HepG2 (cell line): Measurements from ENCODE around the gene TBCEL. TPM values are rescaled to one million over a fixed set of nuclear protein-coding genes. Genes with fewer than 3 reads are reported as not detected.

Source experiments
- ATAC-seq: fragments of 200-7000 bp; cut with Tn5 transposase; 3 replicates; pipeline ENCODE4 v1.9.1; 2020; ENCODE audit warnings: mild to moderate bottlenecking, moderate library complexity
- BruUV-seq: library from RNA; stranded (reverse); fragments of 400-500 nt; replicated peaks from 2 replicates; lab custom pipeline; 2021; lab: Mats Ljungman, UMichigan
- CTCF ChIA-PET: fragments of 300-600 bp; formaldehyde crosslinking; extraction: SDS; loops from one replicate; lab custom pipeline; 2021; ENCODE audit warnings: low total read pairs, inconsistent platforms, low intra/inter-chr PET ratio; lab: Yijun Ruan, JAX
- POLR2A ChIA-PET: fragments of 350-600 bp; sonication (Branson Sonifier 250); formaldehyde crosslinking; loops from one replicate; lab custom pipeline; 2020; ENCODE audit warnings: antibody characterized with exemption, inconsistent platforms; lab: Yijun Ruan, JAX
- DNase-seq: peaks from one replicate; pipeline ENCODE4 v3.0.0-alpha.2; 2015; ENCODE audit warnings: low spot score
- FAIRE-seq: peaks from 3 replicates; lab custom pipeline; 2011; peaks lifted over from hg19 to GRCh38; lab: Jason Lieb, UNC
- H2AFZ ChIP-seq: one replicate; pipeline ENCODE4 v1.6.1; 2011; ENCODE audit warnings: low read length, inconsistent platforms
- H3K27ac ChIP-seq: fragments of 300-600 bp; 3 replicates; pipeline ENCODE4 v1.8.0; 2011; ENCODE audit warnings: mixed run types, mild to moderate bottlenecking, mixed read lengths, low read length, inconsistent platforms; ENCODE audit not compliant: insufficient read depth; ENCODE audit errors: extremely low read length
- H3K27me3 ChIP-seq, 2 experiments: fragments of 200-600 bp in 1 of 2; 2 replicates in 1 of 2; 3 replicates in 1 of 2; pipeline versions ENCODE4 v1.6.0 to v1.8.0; 2011; ENCODE audit warnings: low read length in 2 of 2, mild to moderate bottlenecking in 2 of 2, moderate library complexity in 2 of 2, inconsistent platforms in 1 of 2; ENCODE audit not compliant: insufficient read depth in 2 of 2, control insufficient read depth in 1 of 2
- H3K36me3 ChIP-seq, 2 experiments: fragments of 200-600 bp in 1 of 2; replicated peaks in 1 of 2; 2 replicates in 1 of 2; 3 replicates in 1 of 2; pipeline versions ENCODE4 v1.5.1 to v1.8.0; 2011; ENCODE audit warnings: low read length in 2 of 2, inconsistent platforms in 1 of 2; ENCODE audit not compliant: insufficient read depth in 2 of 2, control insufficient read depth in 1 of 2
- H3K4me1 ChIP-seq: 2 replicates; pipeline ENCODE4 v1.5.1; 2012; ENCODE audit warnings: low read length, inconsistent platforms; ENCODE audit not compliant: insufficient read depth
- H3K4me2 ChIP-seq: 2 replicates; pipeline ENCODE4 v1.6.0; 2011; ENCODE audit warnings: low read depth, low read length, inconsistent platforms
- H3K4me3 ChIP-seq, 3 experiments: fragments of 200-600 bp in 1 of 3; sonication (generic), shearing (Covaris generic) in 1 of 3; replicated peaks in 1 of 3; 2 replicates each; pipeline ENCODE4 v1.5.1; 2011 to 2016; ENCODE audit warnings: low read length in 3 of 3, inconsistent platforms in 2 of 3, low read depth in 2 of 3, mild to moderate bottlenecking in 2 of 3, control low read depth in 1 of 3, mixed read lengths in 1 of 3; ENCODE audit not compliant: insufficient read depth in 1 of 3
- H3K79me2 ChIP-seq: one replicate; pipeline ENCODE4 v1.6.1; 2011; ENCODE audit warnings: low read length, inconsistent platforms; ENCODE audit not compliant: insufficient read depth
- H3K9ac ChIP-seq: 2 replicates; pipeline ENCODE4 v1.6.0; 2011; ENCODE audit warnings: mild to moderate bottlenecking, low read depth, low read length, inconsistent platforms; ENCODE audit not compliant: insufficient read depth
- H3K9me3 ChIP-seq: 2 replicates; pipeline ENCODE4 v1.5.1; 2012; ENCODE audit warnings: mild to moderate bottlenecking, low read length
- H4K20me1 ChIP-seq: 2 replicates; pipeline ENCODE4 v1.6.0; 2011; ENCODE audit warnings: inconsistent platforms, mild to moderate bottlenecking, low read length, moderate library complexity; ENCODE audit not compliant: insufficient read depth
- ZMAT3 ChIP-seq: sonication (generic); formaldehyde crosslinking; conservative IDR thresholded peaks from 2 replicates; pipeline ENCODE4 v1.7.0; 2021; ENCODE audit warnings: missing genetic modification reagents
- ZNF749 ChIP-seq: sonication (generic); formaldehyde crosslinking; IDR thresholded peaks from 2 replicates; pipeline ENCODE4 v1.8.0; 2022; ENCODE audit warnings: mild to moderate bottlenecking, missing genetic modification reagents, moderate library complexity, borderline replicate concordance
- WGBS: methylation state at CpG from one replicate; pipeline ENCODE4 v1.1.6; 2017; ENCODE audit warnings: low lambda C conversion rate; 5-methylcytosine and 5-hydroxymethylcytosine counted together
- in situ Hi-C: cut with HindIII; loops from 2 replicates; pipeline ENCODE4 v1.10.0; 2017; ENCODE audit warnings: low pct_unique_long_range_greater_than_20kb; ENCODE audit not compliant: extremely low pct_ligation_motif_present
- intact Hi-C: fragments of 100-400 bp; cut with micrococcal nuclease; formaldehyde crosslinking; loops from one replicate; pipeline ENCODE4 v1.10.0; 2022; ENCODE audit not compliant: unreplicated experiment
- polyA plus RNA-seq, 8 experiments: library from polyadenylated mRNA; depleted of rRNA in 3 of 8; stranded (reverse) in 7 of 8; unstranded in 1 of 8; fragments of >200 nt; fragmentation: Illumina TruSeq in 4 of 8; extraction: Trizol in 4 of 8; gene quantifications; 2 replicates each; pipeline versions ENCODE4 v1.2.1 to v1.2.3, GENCODE V29; 2011 to 2016; ENCODE audit warnings: low read depth in 4 of 8, missing spikeins in 1 of 8, mixed read lengths in 1 of 8; ENCODE audit not compliant: insufficient read depth in 1 of 8
- total RNA-seq, 5 experiments: library from RNA; depleted of rRNA; stranded (reverse); fragments of >200 nt; fragmentation: Illumina TruSeq; extraction: Trizol; gene quantifications; 2 replicates each; pipeline ENCODE4 v1.2.3, GENCODE V29; 2016; ENCODE audit warnings: low read depth in 1 of 5
- TF ChIP-seq, protein P1 (sequence below): sonication (generic); formaldehyde crosslinking; IDR thresholded peaks from 2 replicates; pipeline ENCODE4 v1.5.0; 2020; ENCODE audit warnings: missing genetic modification reagents, mild to moderate bottlenecking, borderline replicate concordance
- TF ChIP-seq, protein P2 (sequence below): sonication (generic); formaldehyde crosslinking; IDR thresholded peaks from 2 replicates; pipeline ENCODE4 v1.4.0; 2020; ENCODE audit warnings: missing genetic modification reagents
- TF ChIP-seq, protein P3 (sequence below): sonication (generic); formaldehyde crosslinking; IDR thresholded peaks from 2 replicates; pipeline ENCODE4 v1.5.0; 2020; ENCODE audit warnings: missing genetic modification reagents

TBCEL gene
- total and polyA plus RNA-seq, 2 of the 13 experiments (the other 11 are each of a cell fraction or from before 2014, with no cell fraction given): 6.1 to 12.5 TPM

DNA sequence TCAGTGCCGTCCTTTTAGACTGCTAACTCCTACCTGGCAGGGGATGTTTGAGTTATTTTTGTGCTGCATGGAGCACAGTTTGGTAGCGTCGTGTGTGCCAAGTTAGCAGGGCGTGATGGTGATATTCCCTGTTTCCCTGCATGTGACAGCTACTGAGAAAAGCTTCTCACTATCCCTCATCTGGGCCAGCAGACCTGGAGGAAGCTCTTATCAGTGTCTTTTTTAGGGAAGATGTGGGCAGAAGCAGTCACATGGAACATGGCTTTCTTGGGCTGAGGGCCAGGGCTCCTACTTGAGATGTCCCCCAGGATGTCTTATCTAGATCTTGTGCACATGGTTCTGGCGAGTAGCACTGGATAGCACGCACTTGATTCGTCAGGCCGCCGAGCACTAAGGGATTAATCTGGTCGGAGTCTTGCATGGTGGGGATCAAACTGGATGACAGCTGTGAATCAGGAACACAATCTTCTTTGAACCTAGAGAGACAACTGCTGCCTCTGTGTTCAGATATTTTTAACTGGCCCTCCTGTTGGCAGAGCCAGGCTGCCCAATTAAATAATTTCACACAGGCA lies 110.9 kb downstream of the TBCEL start:
- FAIRE-seq (no peak), ATAC-seq (no peak), DNase-seq (no peak)
- Histone ChIP-seq H3K27me3 (peaks cover 0 to 8% of the 10 kb centered on the region in 2 experiments; a peak in 2 of 5 replicates), H2AFZ (no peak overlapping the region), H3K4me3 (no peak overlapping the region), H4K20me1 (no peaks in the 10 kb centered on the region), H3K4me2 (no peak overlapping the region), H3K9ac (no peak overlapping the region), H3K79me2 (no peaks in the 10 kb centered on the region), H3K36me3 (no peaks in the 10 kb centered on the region), H3K27ac (no peak overlapping the region), H3K9me3 (no peaks in the 10 kb centered on the region), H3K4me1 (no peaks in the 10 kb centered on the region)
- intact Hi-C loops (no loop called here), in situ Hi-C loops (no loop called here)
- ChIA-PET POLR2A (no interaction called here), CTCF (no interaction called here)
- TF ChIP-seq ZMAT3 (CRISPR knock-in tag) (no peak), ZNF749 (no peak)
- TF ChIP-seq, protein P1, sequence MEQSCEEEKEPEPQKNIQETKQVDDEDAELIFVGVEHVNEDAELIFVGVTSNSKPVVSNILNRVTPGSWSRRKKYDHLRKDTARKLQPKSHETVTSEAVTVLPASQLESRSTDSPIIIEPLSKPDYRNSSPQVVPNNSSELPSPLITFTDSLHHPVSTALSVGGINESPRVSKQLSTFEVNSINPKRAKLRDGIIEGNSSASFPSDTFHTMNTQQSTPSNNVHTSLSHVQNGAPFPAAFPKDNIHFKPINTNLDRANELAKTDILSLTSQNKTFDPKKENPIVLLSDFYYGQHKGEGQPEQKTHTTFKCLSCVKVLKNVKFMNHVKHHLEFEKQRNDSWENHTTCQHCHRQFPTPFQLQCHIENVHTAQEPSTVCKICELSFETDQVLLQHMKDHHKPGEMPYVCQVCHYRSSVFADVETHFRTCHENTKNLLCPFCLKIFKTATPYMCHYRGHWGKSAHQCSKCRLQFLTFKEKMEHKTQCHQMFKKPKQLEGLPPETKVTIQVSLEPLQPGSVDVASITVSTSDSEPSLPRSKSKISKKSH (CRISPR knock-in tag): no peak
- TF ChIP-seq, protein P2, sequence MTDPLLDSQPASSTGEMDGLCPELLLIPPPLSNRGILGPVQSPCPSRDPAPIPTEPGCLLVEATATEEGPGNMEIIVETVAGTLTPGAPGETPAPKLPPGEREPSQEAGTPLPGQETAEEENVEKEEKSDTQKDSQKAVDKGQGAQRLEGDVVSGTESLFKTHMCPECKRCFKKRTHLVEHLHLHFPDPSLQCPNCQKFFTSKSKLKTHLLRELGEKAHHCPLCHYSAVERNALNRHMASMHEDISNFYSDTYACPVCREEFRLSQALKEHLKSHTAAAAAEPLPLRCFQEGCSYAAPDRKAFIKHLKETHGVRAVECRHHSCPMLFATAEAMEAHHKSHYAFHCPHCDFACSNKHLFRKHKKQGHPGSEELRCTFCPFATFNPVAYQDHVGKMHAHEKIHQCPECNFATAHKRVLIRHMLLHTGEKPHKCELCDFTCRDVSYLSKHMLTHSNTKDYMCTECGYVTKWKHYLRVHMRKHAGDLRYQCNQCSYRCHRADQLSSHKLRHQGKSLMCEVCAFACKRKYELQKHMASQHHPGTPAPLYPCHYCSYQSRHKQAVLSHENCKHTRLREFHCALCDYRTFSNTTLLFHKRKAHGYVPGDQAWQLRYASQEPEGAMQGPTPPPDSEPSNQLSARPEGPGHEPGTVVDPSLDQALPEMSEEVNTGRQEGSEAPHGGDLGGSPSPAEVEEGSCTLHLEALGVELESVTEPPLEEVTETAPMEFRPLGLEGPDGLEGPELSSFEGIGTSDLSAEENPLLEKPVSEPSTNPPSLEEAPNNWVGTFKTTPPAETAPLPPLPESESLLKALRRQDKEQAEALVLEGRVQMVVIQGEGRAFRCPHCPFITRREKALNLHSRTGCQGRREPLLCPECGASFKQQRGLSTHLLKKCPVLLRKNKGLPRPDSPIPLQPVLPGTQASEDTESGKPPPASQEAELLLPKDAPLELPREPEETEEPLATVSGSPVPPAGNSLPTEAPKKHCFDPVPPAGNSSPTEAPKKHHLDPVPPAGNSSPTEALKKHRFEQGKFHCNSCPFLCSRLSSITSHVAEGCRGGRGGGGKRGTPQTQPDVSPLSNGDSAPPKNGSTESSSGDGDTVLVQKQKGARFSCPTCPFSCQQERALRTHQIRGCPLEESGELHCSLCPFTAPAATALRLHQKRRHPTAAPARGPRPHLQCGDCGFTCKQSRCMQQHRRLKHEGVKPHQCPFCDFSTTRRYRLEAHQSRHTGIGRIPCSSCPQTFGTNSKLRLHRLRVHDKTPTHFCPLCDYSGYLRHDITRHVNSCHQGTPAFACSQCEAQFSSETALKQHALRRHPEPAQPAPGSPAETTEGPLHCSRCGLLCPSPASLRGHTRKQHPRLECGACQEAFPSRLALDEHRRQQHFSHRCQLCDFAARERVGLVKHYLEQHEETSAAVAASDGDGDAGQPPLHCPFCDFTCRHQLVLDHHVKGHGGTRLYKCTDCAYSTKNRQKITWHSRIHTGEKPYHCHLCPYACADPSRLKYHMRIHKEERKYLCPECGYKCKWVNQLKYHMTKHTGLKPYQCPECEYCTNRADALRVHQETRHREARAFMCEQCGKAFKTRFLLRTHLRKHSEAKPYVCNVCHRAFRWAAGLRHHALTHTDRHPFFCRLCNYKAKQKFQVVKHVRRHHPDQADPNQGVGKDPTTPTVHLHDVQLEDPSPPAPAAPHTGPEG (CRISPR knock-in tag): no peak
- TF ChIP-seq, protein P3, sequence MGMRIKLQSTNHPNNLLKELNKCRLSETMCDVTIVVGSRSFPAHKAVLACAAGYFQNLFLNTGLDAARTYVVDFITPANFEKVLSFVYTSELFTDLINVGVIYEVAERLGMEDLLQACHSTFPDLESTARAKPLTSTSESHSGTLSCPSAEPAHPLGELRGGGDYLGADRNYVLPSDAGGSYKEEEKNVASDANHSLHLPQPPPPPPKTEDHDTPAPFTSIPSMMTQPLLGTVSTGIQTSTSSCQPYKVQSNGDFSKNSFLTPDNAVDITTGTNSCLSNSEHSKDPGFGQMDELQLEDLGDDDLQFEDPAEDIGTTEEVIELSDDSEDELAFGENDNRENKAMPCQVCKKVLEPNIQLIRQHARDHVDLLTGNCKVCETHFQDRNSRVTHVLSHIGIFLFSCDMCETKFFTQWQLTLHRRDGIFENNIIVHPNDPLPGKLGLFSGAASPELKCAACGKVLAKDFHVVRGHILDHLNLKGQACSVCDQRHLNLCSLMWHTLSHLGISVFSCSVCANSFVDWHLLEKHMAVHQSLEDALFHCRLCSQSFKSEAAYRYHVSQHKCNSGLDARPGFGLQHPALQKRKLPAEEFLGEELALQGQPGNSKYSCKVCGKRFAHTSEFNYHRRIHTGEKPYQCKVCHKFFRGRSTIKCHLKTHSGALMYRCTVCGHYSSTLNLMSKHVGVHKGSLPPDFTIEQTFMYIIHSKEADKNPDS (CRISPR knock-in tag): no peak
- BruUV-seq: no TSS peak
- WGBS: 46% methylated on average over 10 of the region's 10 CpGs
